HFF-Myc (cell line): ENCODE data around the gene CD300LG.

ENCODE experiments used
- DNase-seq: peaks from one replicate; pipeline ENCODE4 v3.0.0-alpha.2; 2011; ENCODE audit warnings: low read depth; ENCODE audit errors: extremely low read depth
- H3K4me3 ChIP-seq: replicated peaks from 2 replicates; pipeline ENCODE4 v1.5.1; 2011; ENCODE audit warnings: low read depth, mild to moderate bottlenecking, control low read depth, low read length
- TF ChIP-seq, protein P1 (sequence below): IDR thresholded peaks from 2 replicates; pipeline ENCODE4 v1.5.1; 2012; ENCODE audit warnings: mild to moderate bottlenecking, low read depth, low read length, control low read depth; ENCODE audit errors: missing control alignments

The CD300LG gene

DNA sequence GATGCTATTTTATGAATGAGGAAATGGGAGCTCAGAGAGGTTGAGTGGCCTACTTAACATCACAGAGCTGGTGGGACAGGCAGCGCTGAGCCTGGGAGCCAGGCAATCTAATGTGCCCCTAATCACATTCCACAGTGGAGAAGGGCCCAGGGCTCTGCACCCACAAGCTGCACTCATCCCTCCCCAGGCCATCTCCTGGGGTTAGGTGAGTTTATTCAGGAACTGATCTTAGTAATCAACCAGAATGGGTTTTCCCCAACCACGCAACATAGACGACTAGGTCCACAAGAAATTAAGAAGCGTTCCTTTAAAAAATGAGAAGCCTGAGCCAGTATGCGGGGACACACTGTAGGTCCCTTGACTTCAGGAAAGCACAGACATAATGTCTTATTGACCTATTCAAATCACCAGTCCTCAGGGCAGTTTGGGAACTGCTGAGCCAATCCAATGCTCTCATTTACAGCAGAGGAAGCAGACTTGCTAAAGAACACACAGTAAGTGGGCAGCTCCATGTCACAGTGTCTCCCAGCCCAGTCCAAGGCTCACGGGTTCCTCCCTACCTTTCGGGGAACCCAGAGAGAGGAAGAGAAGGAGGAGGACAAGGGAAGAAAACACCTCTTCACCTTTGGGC, 16.4 kb upstream of the CD300LG start:
- no peak overlapping the region for H3K4me3 ChIP-seq
- no peak for DNase-seq
- TF ChIP-seq, protein P1, sequence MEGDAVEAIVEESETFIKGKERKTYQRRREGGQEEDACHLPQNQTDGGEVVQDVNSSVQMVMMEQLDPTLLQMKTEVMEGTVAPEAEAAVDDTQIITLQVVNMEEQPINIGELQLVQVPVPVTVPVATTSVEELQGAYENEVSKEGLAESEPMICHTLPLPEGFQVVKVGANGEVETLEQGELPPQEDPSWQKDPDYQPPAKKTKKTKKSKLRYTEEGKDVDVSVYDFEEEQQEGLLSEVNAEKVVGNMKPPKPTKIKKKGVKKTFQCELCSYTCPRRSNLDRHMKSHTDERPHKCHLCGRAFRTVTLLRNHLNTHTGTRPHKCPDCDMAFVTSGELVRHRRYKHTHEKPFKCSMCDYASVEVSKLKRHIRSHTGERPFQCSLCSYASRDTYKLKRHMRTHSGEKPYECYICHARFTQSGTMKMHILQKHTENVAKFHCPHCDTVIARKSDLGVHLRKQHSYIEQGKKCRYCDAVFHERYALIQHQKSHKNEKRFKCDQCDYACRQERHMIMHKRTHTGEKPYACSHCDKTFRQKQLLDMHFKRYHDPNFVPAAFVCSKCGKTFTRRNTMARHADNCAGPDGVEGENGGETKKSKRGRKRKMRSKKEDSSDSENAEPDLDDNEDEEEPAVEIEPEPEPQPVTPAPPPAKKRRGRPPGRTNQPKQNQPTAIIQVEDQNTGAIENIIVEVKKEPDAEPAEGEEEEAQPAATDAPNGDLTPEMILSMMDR: no peak

DNA sequence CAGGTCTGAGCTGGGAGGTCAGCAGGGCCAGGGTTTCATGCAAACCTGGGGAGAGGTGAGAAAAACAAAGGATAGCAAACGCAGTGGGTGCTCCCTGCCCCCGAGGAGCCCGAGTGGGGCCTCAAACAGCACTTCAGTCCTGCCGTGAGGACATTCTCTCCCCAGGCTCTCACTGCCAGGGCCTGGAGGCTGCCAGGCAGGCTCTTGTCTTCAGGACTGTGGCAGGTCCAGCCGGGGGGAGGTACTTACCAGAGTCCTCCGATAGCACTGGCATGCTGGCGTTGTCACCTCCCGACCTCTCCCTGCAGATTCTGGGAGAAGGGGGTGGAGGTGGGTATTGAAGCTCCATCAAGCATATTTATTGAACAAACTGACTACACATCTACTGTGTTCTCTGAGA, 15.3 kb upstream of the CD300LG start:
- DNase-seq: no peak
- peak overlapping the region; percentile 62 for H3K4me3 ChIP-seq
- TF ChIP-seq, protein P1: no peak

DNA sequence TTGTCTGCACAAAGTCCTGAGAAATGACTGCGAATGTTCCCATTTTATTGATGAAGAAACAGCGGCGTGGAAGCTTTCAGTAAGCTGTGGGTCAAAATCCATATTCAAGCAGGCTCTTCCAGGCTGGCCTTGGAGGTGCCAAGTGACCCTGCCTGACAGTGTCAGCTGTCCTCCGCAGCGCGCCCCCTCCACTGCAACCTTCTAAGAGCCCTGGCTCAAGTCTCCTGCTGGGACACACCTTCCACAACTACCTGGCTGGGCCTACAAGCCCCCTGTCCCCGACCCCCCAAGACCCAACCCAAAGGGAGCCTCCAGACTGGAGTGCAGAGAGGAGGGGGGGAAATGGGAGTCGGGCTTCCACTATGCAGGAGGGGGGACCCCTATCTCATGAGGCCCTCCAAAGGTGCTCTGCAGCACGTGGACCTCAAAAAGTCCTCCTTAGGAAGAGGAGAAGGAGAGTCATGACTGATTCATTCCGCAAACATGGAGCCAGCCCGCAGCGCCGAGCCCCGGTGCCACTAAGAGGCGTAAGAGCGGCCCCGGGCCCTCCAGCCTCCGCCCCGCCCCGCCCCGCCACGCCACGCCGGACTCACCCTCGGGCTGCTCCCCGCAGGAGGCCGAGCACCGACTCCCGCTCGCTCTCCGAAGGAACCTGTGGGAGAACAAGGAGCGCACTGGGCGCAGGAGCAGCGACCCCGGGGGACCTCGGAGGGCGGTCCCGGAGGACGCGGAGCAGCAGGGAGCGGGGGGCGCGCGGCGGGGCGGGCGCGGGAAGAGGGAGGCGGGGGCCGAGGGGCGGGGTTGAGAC, 14.6 kb upstream of the CD300LG start:
- H3K4me3 ChIP-seq: peak overlapping the region; percentile 62
- TF ChIP-seq, protein P1: no peak
- no peak for DNase-seq

DNA sequence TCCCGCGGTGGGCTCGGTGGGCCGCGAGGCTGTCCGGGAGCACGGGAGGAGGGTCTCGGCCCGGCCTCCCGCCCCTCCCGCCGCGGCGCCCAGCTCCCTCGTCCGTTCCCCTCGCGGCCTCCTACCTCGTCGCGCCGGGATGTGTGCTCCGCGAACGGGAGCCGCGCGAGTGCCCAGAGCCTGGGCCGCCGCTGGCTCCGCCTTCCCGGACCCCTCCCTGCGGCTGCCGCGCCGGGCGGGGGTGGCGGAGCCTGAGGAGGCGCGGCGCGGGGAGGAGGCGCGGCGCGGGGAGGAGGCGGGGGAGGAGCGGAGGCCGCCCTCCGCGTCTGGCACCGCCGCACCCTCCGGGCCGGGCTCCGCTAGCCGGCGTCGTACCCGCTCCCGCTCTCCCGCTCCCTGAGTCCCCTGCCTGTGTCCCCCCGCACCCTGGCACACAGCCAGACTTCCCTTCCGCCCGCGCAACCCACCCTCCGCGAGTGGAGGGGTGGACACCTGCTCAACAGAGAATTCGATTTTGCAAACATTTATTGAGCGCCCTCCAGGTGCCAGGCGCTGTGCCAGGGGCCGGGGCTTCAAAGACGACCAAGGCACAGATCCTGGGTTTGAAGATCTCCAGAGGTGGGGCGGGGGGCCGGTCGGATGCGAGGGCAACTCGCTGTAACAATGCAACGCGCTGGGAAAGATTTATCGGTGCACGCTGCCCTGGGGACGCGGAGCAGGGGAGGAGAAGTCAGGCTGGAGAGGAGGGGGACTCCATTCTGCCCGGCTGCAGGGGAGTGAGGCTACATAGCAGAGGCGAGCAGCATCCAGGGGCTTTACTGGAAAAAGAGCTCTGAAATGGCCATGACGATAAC, 13.8 kb upstream of the CD300LG start, which contains the start of gene MPP3:
MPP3 (minus strand) TSS at position 171 of the 854 bp plus-strand sequence. CDS start 1,240 bp downstream, outside the sequence.
- H3K4me3 ChIP-seq: peak within 1 kb of the TSS; percentile 62
- TF ChIP-seq, protein P1: no peak
- no peak for DNase-seq

DNA sequence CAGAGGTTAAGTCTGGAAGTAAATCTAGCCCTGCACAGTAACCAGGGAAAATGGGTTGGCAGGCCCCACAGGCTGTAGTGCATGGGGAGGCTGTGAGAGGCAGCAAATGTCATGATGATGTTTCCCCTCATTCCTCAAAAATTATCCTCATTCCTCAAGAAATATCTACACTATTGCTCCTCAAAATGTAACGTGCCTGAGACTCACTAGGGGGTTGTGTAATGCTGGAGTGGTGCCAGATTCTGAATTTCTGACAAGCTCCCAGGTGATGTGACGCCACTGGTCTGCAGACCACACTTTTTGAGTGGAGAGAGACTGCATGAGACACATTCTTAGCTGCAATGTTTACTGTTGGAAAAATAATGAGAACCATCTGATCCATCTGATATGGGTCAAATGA, 12.9 kb upstream of the CD300LG start:
- H3K4me3 ChIP-seq: no peak overlapping the region
- peak; percentile 31 for DNase-seq
- TF ChIP-seq, protein P1: no peak

DNA sequence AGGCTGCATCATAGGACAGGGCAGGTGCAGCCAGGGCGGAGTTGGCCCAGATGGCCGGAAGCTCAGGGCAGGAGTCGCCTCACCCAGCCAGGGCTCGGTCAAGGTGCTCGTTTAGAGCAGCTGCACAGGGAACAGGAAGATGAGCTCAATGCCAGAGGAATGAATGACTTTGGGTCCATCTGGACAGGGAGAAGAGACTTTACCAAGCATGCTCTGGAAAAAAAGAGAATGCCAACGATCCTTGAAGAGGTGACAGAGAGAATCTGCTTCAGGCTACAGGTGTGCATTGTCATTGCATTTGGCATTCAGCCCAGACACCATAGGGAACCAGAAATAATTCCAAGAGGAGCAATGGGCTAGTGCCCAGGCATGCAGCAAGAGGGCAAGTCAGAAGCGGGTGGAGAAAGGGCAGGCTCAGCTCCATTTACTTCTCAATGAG, 7.3 kb upstream of the CD300LG start:
- TF ChIP-seq, protein P1: no peak
- no peak for DNase-seq
- no peak overlapping the region for H3K4me3 ChIP-seq
